Smooth muscle cell (in vitro differentiated cells): ENCODE results near the gene VAV2. TPM values are rescaled to one million over a fixed set of nuclear protein-coding genes. Genes with fewer than 3 reads are reported as not detected.

Experiments
- DNase-seq: peaks from one replicate; lab custom pipeline; 2025; ENCODE audit not compliant: unreplicated experiment; lab: John Stamatoyannopoulos, UW
- H2AFZ ChIP-seq: fragments of 200-600 bp; sonication (generic); 2 replicates; pipeline ENCODE4 v1.6.0; 2016; ENCODE audit warnings: antibody characterized with exemption, low read depth, mild to moderate bottlenecking
- H3F3A ChIP-seq: fragments of 200-600 bp; sonication (generic); 2 replicates; pipeline ENCODE4 v1.6.0; 2017; ENCODE audit warnings: antibody characterized with exemption, low read depth
- H3K27ac ChIP-seq: fragments of 200-600 bp; sonication (generic); 2 replicates; pipeline ENCODE4 v1.5.1; 2016; ENCODE audit warnings: low read depth, mild to moderate bottlenecking
- H3K27me3 ChIP-seq: fragments of 200-600 bp; sonication (generic); 2 replicates; pipeline ENCODE4 v1.6.1; 2016; ENCODE audit warnings: low read depth, mild to moderate bottlenecking
- H3K36me3 ChIP-seq: fragments of 200-600 bp; sonication (generic); 2 replicates; pipeline ENCODE4 v1.5.1; 2016; ENCODE audit warnings: low read depth
- H3K4me1 ChIP-seq: fragments of 200-600 bp; sonication (generic); 2 replicates; pipeline ENCODE4 v1.5.1; 2016; ENCODE audit warnings: low read depth
- H3K4me2 ChIP-seq: fragments of 200-600 bp; sonication (generic); 2 replicates; pipeline ENCODE4 v1.6.0; 2016; ENCODE audit warnings: mild to moderate bottlenecking
- H3K4me3 ChIP-seq: fragments of 200-600 bp; sonication (generic); 2 replicates; pipeline ENCODE4 v1.5.1; 2016; ENCODE audit warnings: mild to moderate bottlenecking
- H3K79me2 ChIP-seq: fragments of 200-600 bp; sonication (generic); 2 replicates; pipeline ENCODE4 v1.6.0; 2016; ENCODE audit warnings: low read depth, mild to moderate bottlenecking
- H3K9ac ChIP-seq: fragments of 200-600 bp; sonication (generic); 2 replicates; pipeline ENCODE4 v1.6.0; 2016; ENCODE audit warnings: low read depth
- H3K9me3 ChIP-seq: fragments of 200-600 bp; sonication (generic); replicated peaks from 2 replicates; pipeline ENCODE4 v1.5.1; 2016; ENCODE audit warnings: low read depth
- H4K20me1 ChIP-seq: fragments of 200-600 bp; sonication (generic); 2 replicates; pipeline ENCODE4 v1.6.0; 2016; ENCODE audit warnings: low read depth
- WGBS: methylation state at CpG from one replicate; pipeline ENCODE4 v1.1.7; 2016; ENCODE audit warnings: low lambda C conversion rate; 5-methylcytosine and 5-hydroxymethylcytosine counted together
- polyA plus RNA-seq: library from polyadenylated mRNA; unstranded; fragments of >200 nt; fragmentation: Nextera tagmentation; extraction: Ambion mirVana; gene quantifications from 2 replicates; pipeline ENCODE4 v1.2.1, GENCODE V29; 2016
- total RNA-seq: library from RNA; depleted of rRNA; stranded (reverse); fragments of >200 nt; gene quantifications from 2 replicates; pipeline ENCODE4 v1.2.3, GENCODE V29; 2014
- TF ChIP-seq, protein P1 (sequence below): fragments of 200-600 bp; sonication (generic); IDR thresholded peaks from 2 replicates; pipeline ENCODE4 v1.5.1; 2017; ENCODE audit warnings: borderline replicate concordance, mild to moderate bottlenecking, antibody characterized with exemption; ENCODE audit not compliant: insufficient read depth, poor library complexity, severe bottlenecking

VAV2 gene
- total and polyA plus RNA-seq, 2 experiments from 2014 or later = 26.2 to 35.3 TPM

DNA sequence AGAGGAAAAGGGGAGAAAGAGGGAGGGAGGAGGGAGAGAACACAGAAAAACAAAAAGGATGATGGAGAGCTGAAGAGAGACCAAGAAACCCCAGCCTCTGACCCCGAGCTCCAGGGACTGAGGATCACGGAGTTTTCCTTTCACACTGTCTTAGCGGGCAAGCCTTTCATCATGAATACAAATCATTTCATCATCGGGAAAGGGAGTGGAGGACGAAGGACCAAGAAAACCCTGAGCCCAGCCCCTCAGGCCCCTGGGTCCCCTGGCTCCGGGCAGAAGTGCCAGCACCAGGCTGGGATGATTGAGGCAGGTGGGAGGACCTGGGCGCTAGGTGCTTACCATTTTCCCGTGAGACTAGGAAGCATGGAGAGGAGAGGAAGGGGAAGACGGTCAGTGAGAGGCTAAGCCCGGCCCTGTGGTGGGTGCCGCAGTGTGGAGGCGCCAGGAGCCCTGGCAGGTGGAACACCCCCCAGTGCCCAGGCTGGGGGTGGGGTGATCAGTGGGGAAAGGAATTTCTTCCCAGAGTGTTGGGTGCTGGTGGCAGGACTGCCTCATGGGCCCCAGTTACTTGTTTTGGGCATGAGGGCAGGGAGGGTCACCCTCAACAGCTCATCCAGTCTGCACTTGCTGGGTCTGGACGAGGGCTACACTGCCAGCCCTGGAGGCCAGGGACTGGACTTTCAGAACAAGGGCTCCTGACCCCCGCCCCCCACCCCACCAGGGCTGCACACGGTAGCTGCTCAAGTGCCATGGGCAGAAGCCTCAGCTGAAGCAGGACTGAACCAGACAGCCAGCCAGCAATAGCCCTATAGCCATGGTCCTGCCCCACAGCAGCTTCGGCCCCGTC lies 205.0 kb downstream of the VAV2 start:
- WGBS = 93% methylated on average over 16 of the region's 17 CpGs
- no peak overlapping the region for H3K4me2 ChIP-seq
- no peak overlapping the region for H2AFZ ChIP-seq
- H3K79me2 ChIP-seq = no peaks in the 10 kb centered on the region
- H3K9me3 ChIP-seq = no peaks in the 10 kb centered on the region
- H3K27ac ChIP-seq = no peak overlapping the region
- no peak overlapping the region for H3K4me3 ChIP-seq
- H3K36me3 ChIP-seq = no peaks in the 10 kb centered on the region
- no peaks in the 10 kb centered on the region for H3K27me3 ChIP-seq
- no peak for DNase-seq
- H4K20me1 ChIP-seq = peaks cover 44% of the 10 kb centered on the region
- H3K9ac ChIP-seq = no peak overlapping the region
- no peaks in the 10 kb centered on the region for H3K4me1 ChIP-seq
- TF ChIP-seq, protein P1, sequence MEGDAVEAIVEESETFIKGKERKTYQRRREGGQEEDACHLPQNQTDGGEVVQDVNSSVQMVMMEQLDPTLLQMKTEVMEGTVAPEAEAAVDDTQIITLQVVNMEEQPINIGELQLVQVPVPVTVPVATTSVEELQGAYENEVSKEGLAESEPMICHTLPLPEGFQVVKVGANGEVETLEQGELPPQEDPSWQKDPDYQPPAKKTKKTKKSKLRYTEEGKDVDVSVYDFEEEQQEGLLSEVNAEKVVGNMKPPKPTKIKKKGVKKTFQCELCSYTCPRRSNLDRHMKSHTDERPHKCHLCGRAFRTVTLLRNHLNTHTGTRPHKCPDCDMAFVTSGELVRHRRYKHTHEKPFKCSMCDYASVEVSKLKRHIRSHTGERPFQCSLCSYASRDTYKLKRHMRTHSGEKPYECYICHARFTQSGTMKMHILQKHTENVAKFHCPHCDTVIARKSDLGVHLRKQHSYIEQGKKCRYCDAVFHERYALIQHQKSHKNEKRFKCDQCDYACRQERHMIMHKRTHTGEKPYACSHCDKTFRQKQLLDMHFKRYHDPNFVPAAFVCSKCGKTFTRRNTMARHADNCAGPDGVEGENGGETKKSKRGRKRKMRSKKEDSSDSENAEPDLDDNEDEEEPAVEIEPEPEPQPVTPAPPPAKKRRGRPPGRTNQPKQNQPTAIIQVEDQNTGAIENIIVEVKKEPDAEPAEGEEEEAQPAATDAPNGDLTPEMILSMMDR = no peak
- H3F3A ChIP-seq = peaks cover 7% of the 10 kb centered on the region

DNA sequence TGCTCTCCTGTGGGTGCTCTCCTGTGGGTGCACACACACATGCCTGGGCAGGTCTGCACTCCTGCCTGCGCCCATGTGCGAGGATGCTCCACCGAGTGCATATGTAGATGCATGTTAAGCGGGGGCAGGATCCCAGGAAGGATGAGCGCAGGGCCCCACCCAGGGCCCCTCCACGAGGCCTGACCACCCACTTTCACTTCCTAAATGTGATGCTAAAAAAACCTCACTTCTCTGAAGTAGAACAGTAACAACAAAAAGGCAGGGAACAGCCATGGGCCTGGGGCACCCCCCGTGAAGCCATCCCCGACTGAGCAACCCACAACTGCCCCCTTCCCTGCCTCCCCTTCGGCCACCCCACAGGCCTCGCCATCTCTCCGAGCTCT lies 205.8 kb downstream of the VAV2 start:
- Histone ChIP-seq H3K4me1 (no peaks in the 10 kb centered on the region), H3K79me2 (no peaks in the 10 kb centered on the region), H3K36me3 (no peaks in the 10 kb centered on the region), H3K27me3 (no peaks in the 10 kb centered on the region), H3K27ac (no peak overlapping the region), H4K20me1 (peaks cover 47% of the 10 kb centered on the region), H3K4me2 (no peak overlapping the region), H3K9ac (no peak overlapping the region), H2AFZ (no peak overlapping the region), H3F3A (peaks cover 7% of the 10 kb centered on the region), H3K4me3 (no peak overlapping the region), H3K9me3 (no peaks in the 10 kb centered on the region)
- 98% methylated on average over 11 of the region's 11 CpGs for WGBS
- no peak for DNase-seq
- TF ChIP-seq, protein P1 = no peak

DNA sequence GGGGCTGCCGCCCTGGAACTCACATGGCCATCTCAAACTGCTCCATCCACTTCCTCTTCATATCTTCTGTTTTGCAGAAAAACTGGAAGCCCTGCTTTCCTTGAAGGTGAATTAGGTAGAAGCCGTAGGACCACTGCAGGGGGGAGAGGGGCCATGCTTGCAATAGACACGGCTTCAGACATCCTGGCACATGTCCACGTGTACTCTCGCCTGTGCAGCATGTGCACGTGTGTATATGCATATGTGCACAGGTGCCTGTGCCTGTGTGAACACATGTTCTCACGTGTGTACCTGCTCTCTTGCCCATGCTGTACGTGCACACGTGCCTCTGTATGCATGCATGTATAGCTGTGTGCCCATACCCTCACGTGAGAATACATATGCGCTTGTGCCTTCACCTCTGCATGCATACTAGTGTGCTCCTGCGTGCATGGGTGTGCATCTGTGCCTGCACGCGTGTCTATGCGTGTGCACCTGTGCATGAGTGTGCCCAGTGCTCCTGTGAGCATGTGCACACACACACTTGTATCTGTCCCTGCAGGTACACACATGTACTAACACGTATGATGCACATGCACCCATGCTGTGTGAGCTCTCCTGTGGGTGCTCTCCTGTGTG lies 206.3 kb downstream of the VAV2 start:
- TF ChIP-seq, protein P1 = no peak
- H3K4me3 ChIP-seq = no peak overlapping the region

More for the DNA sequence above, 206.3 kb downstream of the VAV2 start:
- no peak overlapping the region for H3K27ac ChIP-seq
- H3K9ac ChIP-seq = no peak overlapping the region
- no peaks in the 10 kb centered on the region for H3K9me3 ChIP-seq
- H2AFZ ChIP-seq = no peak overlapping the region
- no peaks in the 10 kb centered on the region for H3K79me2 ChIP-seq
- peaks cover 7% of the 10 kb centered on the region for H3F3A ChIP-seq
- no peaks in the 10 kb centered on the region for H3K36me3 ChIP-seq
- peaks cover 48% of the 10 kb centered on the region for H4K20me1 ChIP-seq
- 97% methylated on average over 16 of the region's 16 CpGs for WGBS
- no peaks in the 10 kb centered on the region for H3K27me3 ChIP-seq
- DNase-seq = no peak
- H3K4me1 ChIP-seq = no peaks in the 10 kb centered on the region
- H3K4me2 ChIP-seq = no peak overlapping the region
